GM21576 (cell line): Measurements from ENCODE around the gene RETN.
A peak's percentile ranks its signal among the peaks of the same experiment; 100 is the strongest.

Experiments used
- ATAC-seq: cut with Tn5 transposase; IDR thresholded peaks from one replicate; pipeline ENCODE4 v1.9.1; 2021; ENCODE audit warnings: mild to moderate bottlenecking, moderate library complexity; ENCODE audit not compliant: unreplicated experiment

Gene RETN

GRCh38 chr19:7668842-7669241 is at the start of gene RETN:
Gene RETN (plus strand): TSS chr19:7669049. CDS start chr19:7669327, 278 bp downstream.
- no peak for ATAC-seq

- ATAC-seq = no peak
These were observed 49.0 kb upstream of the RETN start for GRCh38 chr19:7619671-7620441.

GRCh38 chr19:7620442-7621412 is 48.1 kb upstream of the RETN start:
- ATAC-seq = no peak

GRCh38 chr19:7622933-7623685 is 45.7 kb upstream of the RETN start:
- ATAC-seq = no peak

GRCh38 chr19:7623725-7624603 is 44.9 kb upstream of the RETN start:
- no peak for ATAC-seq

- ATAC-seq = no peak
These were observed 44.0 kb upstream of the RETN start for GRCh38 chr19:7624810-7625209.

- no peak for ATAC-seq
These were observed 43.0 kb upstream of the RETN start for GRCh38 chr19:7625763-7626372.

GRCh38 chr19:7627166-7627565 is 41.7 kb upstream of the RETN start:
- ATAC-seq = no peak

GRCh38 chr19:7628589-7629311 is 40.1 kb upstream of the RETN start:
- ATAC-seq = no peak

- ATAC-seq = peak; percentile 83
These were observed 39.3 kb upstream of the RETN start, which contains the start of the genes PET100 and XAB2 for GRCh38 chr19:7629347-7630054. Gene PET100 (plus strand): TSS chr19:7629793. CDS start chr19:7629834, 41 bp downstream. Gene XAB2 (minus strand): TSS chr19:7629545. CDS start chr19:7629527, 18 bp downstream.

- no peak for ATAC-seq
These were observed 37.3 kb upstream of the RETN start for GRCh38 chr19:7631577-7631976.

- ATAC-seq = no peak
These were observed 36.3 kb upstream of the RETN start for GRCh38 chr19:7632340-7633203.

GRCh38 chr19:7633698-7634097 is 35.2 kb upstream of the RETN start, which contains the start of gene PCP2:
Gene PCP2 (minus strand): TSS chr19:7633719. CDS start chr19:7633457, 262 bp downstream.
- no peak for ATAC-seq

GRCh38 chr19:7635670-7636069 is 33.2 kb upstream of the RETN start:
- ATAC-seq = no peak

- ATAC-seq = no peak
These were observed 32.5 kb upstream of the RETN start for GRCh38 chr19:7636317-7636690.

- ATAC-seq = peak; percentile 45
These were observed 32.0 kb upstream of the RETN start, which contains the start of gene STXBP2 for GRCh38 chr19:7636691-7637373. Gene STXBP2 (plus strand): TSS chr19:7637110. CDS start chr19:7637150, 40 bp downstream.
